H1 (cell line): Measurements from ENCODE around the gene GMFB. TPM values are rescaled to one million over a fixed set of nuclear protein-coding genes. Genes with fewer than 3 reads are reported as not detected.

Experiments
- CTCF ChIA-PET: fragments of 300-600 bp; sonication (Branson Sonifier 250); formaldehyde crosslinking; loops from one replicate; lab custom pipeline; 2021; ENCODE audit not compliant: partially characterized antibody; lab: Charles Lee
- POLR2A ChIA-PET: fragments of 300-600 bp; sonication (Branson Sonifier 250); formaldehyde crosslinking; loops from one replicate; lab custom pipeline; 2021; ENCODE audit warnings: inconsistent platforms; ENCODE audit not compliant: partially characterized antibody; lab: Charles Lee
- DNase-seq, 2 experiments: peaks; one replicate each; pipeline versions ENCODE4 v3.0.0 to v3.0.0-alpha.2; 2010 to 2022; ENCODE audit warnings: low spot score in 2 of 2, low read depth in 1 of 2, mixed read lengths in 1 of 2
- FAIRE-seq: peaks from 2 replicates; lab custom pipeline; 2011; peaks lifted over from hg19 to GRCh38; lab: Jason Lieb, UNC
- H2AFZ ChIP-seq: 2 replicates; pipeline ENCODE4 v1.8.1; 2012; ENCODE audit warnings: low read length, inconsistent platforms
- H2AK5ac ChIP-seq: 2 replicates; pipeline ENCODE4 v1.6.1; 2013; ENCODE audit warnings: low read depth, low read length
- H2BK120ac ChIP-seq: replicated peaks from 2 replicates; pipeline ENCODE3; 2013; ENCODE audit warnings: low read depth, low read length, inconsistent platforms
- H2BK12ac ChIP-seq: 2 replicates; pipeline ENCODE4 v1.6.1; 2013; ENCODE audit warnings: low read depth, low read length
- H2BK15ac ChIP-seq: 2 replicates; pipeline ENCODE4 v1.6.1; 2013; ENCODE audit warnings: low read length
- H2BK20ac ChIP-seq: 2 replicates; pipeline ENCODE4 v1.6.1; 2013; ENCODE audit warnings: low read length
- H2BK5ac ChIP-seq: 2 replicates; pipeline ENCODE4 v1.6.1; 2013; ENCODE audit warnings: low read depth, low read length
- H3K14ac ChIP-seq: 2 replicates; pipeline ENCODE4 v1.6.1; 2013; ENCODE audit warnings: inconsistent platforms; ENCODE audit not compliant: insufficient read length
- H3K18ac ChIP-seq: 2 replicates; pipeline ENCODE4 v1.6.1; 2013; ENCODE audit warnings: low read length; ENCODE audit errors: extremely low read depth
- H3K23ac ChIP-seq: 2 replicates; pipeline ENCODE4 v1.6.1; 2013; ENCODE audit warnings: inconsistent platforms; ENCODE audit not compliant: insufficient read length
- H3K23me2 ChIP-seq: 2 replicates; pipeline ENCODE4 v1.6.1; 2013; ENCODE audit warnings: low read depth, low read length
- H3K27ac ChIP-seq: 2 replicates; pipeline ENCODE4 v1.6.1; 2011; ENCODE audit warnings: low read depth, low read length, inconsistent platforms
- H3K27me3 ChIP-seq, 4 experiments: replicated peaks in 1 of 4; 1 replicate in 1 of 4; 2 replicates in 3 of 4; pipeline versions ENCODE4 v1.6.1 to v1.8.1; 2011 to 2013; ENCODE audit warnings: low read length in 3 of 4, mild to moderate bottlenecking in 3 of 4, inconsistent platforms in 2 of 4, mixed read lengths in 2 of 4, moderate library complexity in 1 of 4; ENCODE audit not compliant: control insufficient read depth in 3 of 4, insufficient read depth in 3 of 4; ENCODE audit errors: extremely low read depth in 1 of 4
- H3K36me3 ChIP-seq, 4 experiments: 2 replicates each; pipeline versions ENCODE4 v1.6.1 to v1.8.1; 2011 to 2013; ENCODE audit warnings: mild to moderate bottlenecking in 4 of 4, low read length in 3 of 4, moderate library complexity in 2 of 4, control low read depth in 1 of 4, inconsistent platforms in 1 of 4; ENCODE audit not compliant: insufficient read depth in 4 of 4, control insufficient read depth in 2 of 4
- H3K4ac ChIP-seq: replicated peaks from 2 replicates; pipeline ENCODE3; 2013; ENCODE audit warnings: low read length, low read depth, mixed read lengths, inconsistent platforms; ENCODE audit not compliant: insufficient read length
- H3K4me1 ChIP-seq, 4 experiments: replicated peaks in 1 of 4; 1 replicate in 1 of 4; 2 replicates in 3 of 4; pipeline versions ENCODE4 v1.6.1 to v1.8.1; 2011 to 2013; ENCODE audit warnings: low read length in 3 of 4, inconsistent platforms in 2 of 4, mixed read lengths in 1 of 4; ENCODE audit not compliant: insufficient read depth in 4 of 4, control insufficient read depth in 3 of 4
- H3K4me2 ChIP-seq, 2 experiments: 2 replicates each; pipeline versions ENCODE4 v1.6.1 to v1.8.1; 2011 to 2013; ENCODE audit warnings: low read depth in 2 of 2, low read length in 2 of 2, control low read depth in 1 of 2, inconsistent platforms in 1 of 2, mild to moderate bottlenecking in 1 of 2; ENCODE audit not compliant: insufficient read depth in 1 of 2
- H3K4me3 ChIP-seq, 4 experiments: fragments of 200-600, 300-600 bp in 1 of 4; sonication (generic), shearing (Covaris generic), sonication (Bioruptor Twin) in 1 of 4; 2 replicates each; pipeline versions ENCODE4 v1.5.1 to v1.8.1; 2011 to 2016; ENCODE audit warnings: low read length in 4 of 4, low read depth in 3 of 4, control low read depth in 2 of 4, inconsistent platforms in 2 of 4, mild to moderate bottlenecking in 2 of 4, mixed read lengths in 1 of 4, moderate library complexity in 1 of 4; ENCODE audit not compliant: insufficient read depth in 2 of 4; ENCODE audit errors: extremely low read depth in 1 of 4
- H3K56ac ChIP-seq: replicated peaks from 2 replicates; pipeline ENCODE3; 2013; ENCODE audit warnings: low read depth, mild to moderate bottlenecking, mixed read lengths, low read length, inconsistent platforms; ENCODE audit not compliant: insufficient read length
- H3K79me1 ChIP-seq: 2 replicates; pipeline ENCODE4 v1.6.1; 2013; ENCODE audit warnings: low read depth, low read length, control low read depth
- H3K79me2 ChIP-seq, 2 experiments: 2 replicates each; pipeline versions ENCODE4 v1.6.1 to v1.8.1; 2012 to 2013; ENCODE audit warnings: low read length in 2 of 2, mild to moderate bottlenecking in 2 of 2, inconsistent platforms in 1 of 2; ENCODE audit not compliant: insufficient read depth in 2 of 2, control insufficient read depth in 1 of 2
- H3K9ac ChIP-seq, 4 experiments: replicated peaks in 1 of 4; 1 replicate in 1 of 4; 2 replicates in 3 of 4; pipeline versions ENCODE4 v1.6.1 to v1.8.1; 2011 to 2013; ENCODE audit warnings: low read depth in 3 of 4, low read length in 3 of 4, control low read depth in 2 of 4, mild to moderate bottlenecking in 2 of 4, moderate library complexity in 2 of 4, inconsistent platforms in 1 of 4; ENCODE audit errors: extremely low read depth in 1 of 4
- H3K9me3 ChIP-seq, 2 experiments: 2 replicates each; pipeline versions ENCODE4 v1.6.1 to v1.8.1; 2012 to 2013; ENCODE audit warnings: mild to moderate bottlenecking in 2 of 2, moderate library complexity in 2 of 2, control low read depth in 1 of 2, inconsistent platforms in 1 of 2, low read depth in 1 of 2, low read length in 1 of 2, mixed read lengths in 1 of 2; ENCODE audit not compliant: insufficient read depth in 2 of 2
- H4K20me1 ChIP-seq, 2 experiments: replicated peaks in 1 of 2; 2 replicates each; pipeline versions ENCODE3 to v1.8.1; 2011 to 2013; ENCODE audit warnings: inconsistent platforms in 2 of 2, low read length in 2 of 2, mild to moderate bottlenecking in 1 of 2; ENCODE audit not compliant: insufficient read depth in 2 of 2, control insufficient read depth in 1 of 2
- H4K5ac ChIP-seq: 2 replicates; pipeline ENCODE4 v1.6.1; 2013; ENCODE audit warnings: low read length, low read depth, mixed read lengths, inconsistent platforms; ENCODE audit not compliant: insufficient read length
- H4K8ac ChIP-seq: 2 replicates; pipeline ENCODE4 v1.8.0; 2013; ENCODE audit warnings: mild to moderate bottlenecking, moderate library complexity, low read length, inconsistent platforms; ENCODE audit not compliant: insufficient read depth; ENCODE audit errors: extremely low read depth
- H4K91ac ChIP-seq: replicated peaks from 2 replicates; pipeline ENCODE3; 2013; ENCODE audit warnings: low read length, mixed read lengths, inconsistent platforms; ENCODE audit not compliant: insufficient read length
- ASH2L ChIP-seq: fragments of 200-600, 300-600 bp; sonication (generic); IDR thresholded peaks from one replicate; pipeline ENCODE4 v1.7.1; 2017; ENCODE audit warnings: low read length
- CBX8 ChIP-seq: fragments of 300-800, 300-1000 bp; sonication (generic); IDR thresholded peaks from 2 replicates; pipeline ENCODE4 v1.7.1; 2016; ENCODE audit warnings: low read depth, low read length, borderline replicate concordance
- EGR1 ChIP-seq: IDR thresholded peaks from 2 replicates; pipeline ENCODE4 v1.6.1; 2011; ENCODE audit warnings: low read depth, low read length, borderline replicate concordance
- FOSL1 ChIP-seq: IDR thresholded peaks from 2 replicates; pipeline ENCODE4 v1.6.1; 2011; ENCODE audit warnings: mild to moderate bottlenecking, low read depth, low read length, moderate library complexity; ENCODE audit not compliant: insufficient read depth
- SAP30 ChIP-seq: fragments of 300-600 bp; sonication (generic); IDR thresholded peaks from 2 replicates; pipeline ENCODE4 v1.7.1; 2012; ENCODE audit warnings: low read length, moderate library complexity, mild to moderate bottlenecking, inconsistent platforms; ENCODE audit not compliant: insufficient read depth, insufficient replicate concordance
- SIN3A ChIP-seq, 2 experiments: IDR thresholded peaks in 1 of 2; conservative IDR thresholded peaks in 1 of 2; 2 replicates each; pipeline ENCODE4 v1.6.1; 2011 to 2012; ENCODE audit warnings: low read length in 2 of 2, improper control_type of control experiment in 1 of 2, low read depth in 1 of 2, mild to moderate bottlenecking in 1 of 2
- SIX5 ChIP-seq: IDR thresholded peaks from 2 replicates; pipeline ENCODE4 v1.6.1; 2011; ENCODE audit warnings: mild to moderate bottlenecking, low read depth, low read length
- SUZ12 ChIP-seq: fragments of 200-600 bp; sonication (generic); IDR thresholded peaks from 2 replicates; pipeline ENCODE4 v1.6.1; 2012; ENCODE audit warnings: mild to moderate bottlenecking, inconsistent platforms, low read length, moderate library complexity, mixed read lengths
- TAF1 ChIP-seq: IDR thresholded peaks from 2 replicates; pipeline ENCODE4 v1.6.1; 2011; ENCODE audit warnings: mild to moderate bottlenecking, low read depth, low read length
- TCF12 ChIP-seq: IDR thresholded peaks from 2 replicates; pipeline ENCODE4 v1.6.1; 2011; ENCODE audit warnings: low read depth, mild to moderate bottlenecking, low read length
- WGBS, 2 experiments: shearing (Covaris generic) in 1 of 2; methylation state at CpG; one replicate each; pipeline versions ENCODE4 v1.1.6 to v1.1.7; 2013 to 2015; ENCODE audit warnings: low lambda C conversion rate in 2 of 2, mixed read lengths in 2 of 2, inconsistent platforms in 1 of 2, low coverage in 1 of 2, missing lambda C conversion rate in 1 of 2; ENCODE audit not compliant: insufficient replicate concordance in 2 of 2, insufficient coverage in 1 of 2, insufficient read length in 1 of 2; ENCODE audit errors: extremely low coverage in 1 of 2, missing lambda C conversion rate in 1 of 2; 5-methylcytosine and 5-hydroxymethylcytosine counted together
- polyA plus RNA-seq, 7 experiments: library from polyadenylated mRNA; depleted of rRNA in 3 of 7; stranded (reverse) in 5 of 7; unstranded in 2 of 7; fragments of >200 nt in 5 of 7; fragments of 200-250 nt in 2 of 7; gene quantifications; 1 replicate in 5 of 7; 2 replicates in 1 of 7; 4 replicates in 1 of 7; pipeline versions ENCODE4 v1.2.1 to v1.2.3, GENCODE V29; 2011 to 2013; ENCODE audit warnings: missing spikeins in 2 of 7, mixed read lengths in 2 of 7
- total RNA-seq: library from RNA; stranded (reverse); fragmentation: NEBNext Ultra II Directional; extraction: Animal tissue kit (Norgen Biotek cat#: 25700); gene quantifications from 2 replicates; pipeline ENCODE4 v1.2.1, GENCODE V29; 2021
- TF ChIP-seq, protein P1 (sequence below): IDR thresholded peaks from 2 replicates; pipeline ENCODE4 v1.6.1; 2012; ENCODE audit warnings: inconsistent platforms

Gene GMFB
- total and polyA plus RNA-seq, 2 of the 8 experiments (the other 6 are each of a cell fraction or from before 2014, with no cell fraction given): 17.9 to 77.3 TPM

DNA sequence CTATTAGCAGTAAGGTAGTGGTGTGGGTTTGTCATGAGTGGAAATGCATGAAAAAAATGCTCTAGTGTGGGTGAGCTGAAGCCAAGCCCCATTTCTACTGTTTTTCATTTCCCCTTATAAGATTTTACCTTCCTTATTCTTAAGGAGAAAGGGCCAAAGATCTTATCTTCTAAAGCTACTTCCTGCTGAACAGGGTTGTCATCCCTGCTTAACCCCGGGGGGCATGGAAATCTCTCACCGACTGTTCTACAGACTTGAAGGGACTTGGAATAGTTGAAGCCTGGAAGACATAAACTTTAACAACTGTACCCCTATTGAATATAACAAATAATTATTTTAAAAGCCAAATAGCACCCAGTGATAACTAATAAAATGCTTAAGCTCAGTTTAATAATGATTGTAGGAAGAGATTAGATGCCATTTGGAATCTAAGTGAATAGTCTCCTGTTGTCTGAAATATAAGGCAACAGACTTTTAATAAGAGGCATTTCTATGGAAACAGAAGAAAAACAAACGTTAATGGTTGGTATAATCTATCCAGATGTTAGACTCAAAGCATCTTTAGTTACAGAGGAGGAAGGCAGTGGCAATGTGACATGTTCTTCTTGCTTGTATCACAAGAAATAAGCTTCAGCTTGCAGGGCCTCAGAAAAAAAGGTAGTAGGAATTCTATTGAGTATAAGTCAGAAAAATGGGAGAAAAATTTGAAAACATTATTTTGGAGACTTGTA, 1.8 kb upstream of the GMFB start:
- CTCF ChIA-PET: interaction anchor here (0.6 to 1.8 kb wide), 4 partner anchors 13 to 43 kb away, joined by 3 to 5 read pairs (median 4); partner anchors contain the start of gene CGRRF1
- H3K14ac ChIP-seq: no peak overlapping the region
- H3K27ac ChIP-seq: no peak overlapping the region
- no peak for DNase-seq
- H3K36me3 ChIP-seq: no peaks in the 10 kb centered on the region
- H3K9ac ChIP-seq: no peak overlapping the region
- H2BK12ac ChIP-seq: no peak overlapping the region
- peaks cover 4 to 25% of the 10 kb centered on the region in 2 experiments; a peak in 3 of 4 replicates for H3K79me2 ChIP-seq
- H3K56ac ChIP-seq: no peak overlapping the region
- no peak overlapping the region for H2AFZ ChIP-seq
- peaks cover 0 to under 1% of the 10 kb centered on the region in 2 experiments for H4K20me1 ChIP-seq
- no peak overlapping the region for H4K8ac ChIP-seq
- no peak overlapping the region for H2AK5ac ChIP-seq
- no peak overlapping the region for H4K91ac ChIP-seq
- H3K4me1 ChIP-seq: peaks cover 0 to 4% (median 0%) of the 10 kb centered on the region in 4 experiments; a peak in 2 of 7 replicates
- no peaks in the 10 kb centered on the region for H3K9me3 ChIP-seq
- H3K23me2 ChIP-seq: peaks cover 8% of the 10 kb centered on the region; the same call in 1 of the 2 replicates
- POLR2A ChIA-PET: interaction anchor here (0.7 to 3.6 kb wide), 3 partner anchors 19 to 97 kb away, joined by 3 to 15 read pairs (median 9); partner anchors contain the start of gene CGRRF1
- H3K27me3 ChIP-seq: no peaks in the 10 kb centered on the region
- no peak overlapping the region for H3K4me3 ChIP-seq
- FAIRE-seq: no peak
- no peak overlapping the region for H2BK120ac ChIP-seq
- no peak overlapping the region for H3K4me2 ChIP-seq
- H4K5ac ChIP-seq: no peak overlapping the region
- no peak overlapping the region for H3K18ac ChIP-seq
- WGBS, 2 experiments: 67% methylated on average over 3 of the region's 3 CpGs; no CpG with 5 or more reads in 1 of the 2 experiments
- H3K23ac ChIP-seq: no peak overlapping the region
- no peaks in the 10 kb centered on the region; the same call in 1 of the 2 replicates for H3K79me1 ChIP-seq
- no peak overlapping the region for H2BK20ac ChIP-seq
- H3K4ac ChIP-seq: no peak overlapping the region
- H2BK5ac ChIP-seq: no peak overlapping the region
- H2BK15ac ChIP-seq: no peak overlapping the region
- TF ChIP-seq TAF1: no peak
- TF ChIP-seq CBX8: no peak
- no peak for TF ChIP-seq SAP30
- TF ChIP-seq, protein P1, sequence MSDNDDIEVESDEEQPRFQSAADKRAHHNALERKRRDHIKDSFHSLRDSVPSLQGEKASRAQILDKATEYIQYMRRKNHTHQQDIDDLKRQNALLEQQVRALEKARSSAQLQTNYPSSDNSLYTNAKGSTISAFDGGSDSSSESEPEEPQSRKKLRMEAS: no peak
- no peak for TF ChIP-seq EGR1
- TF ChIP-seq SIX5: no peak
- TF ChIP-seq FOSL1: no peak
- no peak for TF ChIP-seq ASH2L
- TF ChIP-seq SUZ12: no peak
- no peak for TF ChIP-seq SIN3A (conservative IDR thresholded peaks at IDR 0.05 in 1 of 2, IDR thresholded peaks at IDR 0.05 in 1 of 2; ENCODE audit: low read depth in 1 of 2, low read length in 2 of 2)
- TF ChIP-seq TCF12: no peak
